ENCODE results near the gene PDE6A.

Gene PDE6A

GRCh38 chr5:149854866-149855265 lies 89.7 kb downstream of the PDE6A start:
- no peak for DNase-seq (ENCODE audit: low spot score)
- no peak for TF ChIP-seq CTCF (IDR thresholded peaks at IDR 0.05; ENCODE audit: borderline replicate concordance, control extremely low read depth, extremely low read depth, insufficient read depth, missing control alignments)
- in situ Hi-C loops (cut with MboI; ENCODE audit: low sequenced_read_pairs, unreplicated experiment) = loop anchor here (10.0 kb wide), 1 partner anchor 120 kb away; no protein-coding TSS in a partner anchor

- DNase-seq (ENCODE audit: low spot score) = no peak
- no peak for TF ChIP-seq CTCF (IDR thresholded peaks at IDR 0.05; ENCODE audit: borderline replicate concordance, control extremely low read depth, extremely low read depth, insufficient read depth, missing control alignments)
- in situ Hi-C loops (cut with MboI; ENCODE audit: low sequenced_read_pairs, unreplicated experiment) = loop anchor here (10.0 kb wide), 1 partner anchor 121 kb away; no protein-coding TSS in a partner anchor
Observed at GRCh38 chr5:149853701-149854100, 90.9 kb downstream of the PDE6A start.

GRCh38 chr5:149853331-149853648 lies 91.3 kb downstream of the PDE6A start:
- DNase-seq (ENCODE audit: low spot score) = no peak
- TF ChIP-seq CTCF (IDR thresholded peaks at IDR 0.05; ENCODE audit: borderline replicate concordance, control extremely low read depth, extremely low read depth, insufficient read depth, missing control alignments) = no peak
- in situ Hi-C loops (cut with MboI; ENCODE audit: low sequenced_read_pairs, unreplicated experiment) = loop anchor here (10.0 kb wide), 1 partner anchor 122 kb away; no protein-coding TSS in a partner anchor

- peak; percentile 84 for TF ChIP-seq CTCF (IDR thresholded peaks at IDR 0.05; ENCODE audit: borderline replicate concordance, control extremely low read depth, extremely low read depth, insufficient read depth, missing control alignments)
- peak; percentile 74 for DNase-seq (ENCODE audit: low spot score)
- in situ Hi-C loops (cut with MboI; ENCODE audit: low sequenced_read_pairs, unreplicated experiment) = loop anchor here (10.0 kb wide), 1 partner anchor 122 kb away; no protein-coding TSS in a partner anchor
Observed at GRCh38 chr5:149852641-149853330, 91.8 kb downstream of the PDE6A start.

- DNase-seq (ENCODE audit: low spot score) = no peak
- no peak for TF ChIP-seq CTCF (IDR thresholded peaks at IDR 0.05; ENCODE audit: borderline replicate concordance, control extremely low read depth, extremely low read depth, insufficient read depth, missing control alignments)
- in situ Hi-C loops (cut with MboI; ENCODE audit: low sequenced_read_pairs, unreplicated experiment) = loop anchor here (10.0 kb wide), 1 partner anchor 124 kb away; no protein-coding TSS in a partner anchor
Observed at GRCh38 chr5:149851211-149851610, 93.4 kb downstream of the PDE6A start.

- no peak for TF ChIP-seq CTCF (IDR thresholded peaks at IDR 0.05; ENCODE audit: borderline replicate concordance, control extremely low read depth, extremely low read depth, insufficient read depth, missing control alignments)
- DNase-seq (ENCODE audit: low spot score) = no peak
- in situ Hi-C loops (cut with MboI; ENCODE audit: low sequenced_read_pairs, unreplicated experiment) = loop anchor here (10.0 kb wide), 1 partner anchor 125 kb away; no protein-coding TSS in a partner anchor
Observed at GRCh38 chr5:149849966-149850910, 94.4 kb downstream of the PDE6A start.

All from GM13976 (cell line).